Stimulated activated CD4-positive, alpha-beta T cell treated with anti-CD3 and anti-CD28 coated beads, TNF-alpha, amount 100 ng/mL, for 24 hours (primary cell): Measurements from ENCODE around the gene CYP17A1.
A peak's percentile ranks its signal among the peaks of the same experiment; 100 is the strongest.

ENCODE experiments used
- DNase-seq, 3 experiments: peaks; one replicate each; pipeline ENCODE4 v3.0.0-alpha.2; 2020; ENCODE audit warnings: low read depth in 3 of 3

Gene CYP17A1

DNA sequence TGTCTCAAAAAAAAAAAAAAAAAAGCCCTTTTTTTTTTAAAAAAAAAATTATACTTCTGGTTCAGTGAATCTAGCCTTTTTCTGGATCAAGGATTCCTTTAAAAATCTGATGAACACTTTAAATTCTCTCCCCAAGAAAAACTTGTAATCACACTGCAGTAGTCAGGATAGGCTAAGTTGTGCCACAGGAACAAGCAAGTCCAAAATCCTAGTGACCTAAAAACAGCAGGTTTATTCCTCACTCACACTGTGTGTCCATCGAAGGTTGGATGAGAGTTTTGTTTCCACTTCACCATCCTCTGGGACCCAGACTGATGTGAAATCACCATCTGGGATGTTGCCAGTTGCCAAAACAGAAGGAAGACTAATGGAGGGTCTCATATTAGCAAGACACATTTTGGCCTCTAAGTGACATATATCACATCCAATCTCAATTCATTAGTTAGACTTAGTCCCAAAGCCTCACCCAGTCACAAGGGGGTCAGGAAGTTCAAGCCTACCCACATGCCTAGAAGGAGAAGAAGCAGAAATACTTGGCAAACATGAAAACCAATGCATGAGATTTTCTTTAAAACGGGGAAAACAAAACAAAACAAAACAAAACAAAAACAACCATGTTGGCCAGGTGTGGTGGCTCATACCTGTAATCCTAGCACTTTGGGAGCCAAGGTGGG, 32.7 kb downstream of the CYP17A1 start:
- no peak for DNase-seq

GRCh38 chr10:102802920-102803534, 34.2 kb downstream of the CYP17A1 start:
- DNase-seq, result peak in 1 of 3 experiments; percentile 5

DNA sequence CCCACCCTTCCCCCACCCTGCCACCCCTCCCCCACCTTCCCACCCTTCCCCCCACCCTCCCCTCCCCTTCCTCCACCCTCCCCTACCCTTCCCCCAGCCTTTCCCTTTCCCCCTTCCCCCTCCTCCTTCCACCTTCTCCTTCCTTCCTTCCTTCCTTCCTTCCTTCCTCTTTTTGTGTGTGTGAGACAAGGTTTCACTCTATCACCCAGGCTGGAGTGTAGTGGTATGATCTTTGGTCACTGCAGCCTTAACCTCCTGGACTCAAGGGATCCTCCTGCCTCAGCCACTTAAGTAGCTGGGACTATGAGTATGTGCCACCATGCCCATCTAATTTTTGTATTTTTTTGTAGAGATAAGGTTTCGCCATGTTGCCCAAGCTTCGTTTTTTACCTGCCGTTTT, 35.2 kb downstream of the CYP17A1 start:
- no peak for DNase-seq

GRCh38 chr10:102801496-102801895, 35.7 kb downstream of the CYP17A1 start:
- no peak for DNase-seq

DNA sequence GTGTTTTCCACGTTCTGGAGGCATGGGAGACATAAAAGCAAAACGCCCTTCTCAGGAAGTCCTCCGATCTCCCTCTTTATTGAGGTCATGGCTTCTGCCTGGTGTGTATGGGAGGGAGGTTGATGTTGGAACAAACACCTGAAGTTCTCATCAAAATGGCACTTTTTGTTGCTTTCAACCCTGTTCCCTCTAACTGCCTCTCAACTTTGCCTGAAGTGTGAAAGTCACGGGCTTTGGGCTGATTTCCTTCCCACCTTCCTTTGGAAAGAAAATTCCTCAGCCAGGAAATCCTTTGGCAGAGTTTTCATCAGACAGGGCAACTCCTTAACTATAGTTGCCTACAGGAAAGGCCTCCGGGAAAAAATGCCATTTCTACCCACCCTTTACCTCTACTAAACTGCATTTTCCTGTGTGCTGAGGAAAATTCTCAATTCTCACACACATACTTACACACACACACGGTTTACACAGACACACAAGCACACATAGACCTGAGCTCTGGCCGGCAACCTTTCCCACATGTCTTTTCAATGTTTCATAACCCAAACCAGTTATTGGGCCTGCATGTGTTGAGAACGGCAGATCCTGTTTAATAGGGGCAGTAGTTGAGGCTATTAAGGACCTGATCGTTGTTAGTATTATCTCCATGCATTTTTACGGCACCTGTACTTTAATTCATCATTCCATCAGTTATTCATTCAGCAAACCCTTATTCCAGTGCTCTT, 36.4 kb downstream of the CYP17A1 start:
- no peak for DNase-seq

GRCh38 chr10:102799691-102800471, 37.3 kb downstream of the CYP17A1 start:
- DNase-seq, result no peak

GRCh38 chr10:102796407-102797176, 40.6 kb downstream of the CYP17A1 start:
- DNase-seq, result peak in 2 of 3 experiments; percentile 21 to 61

DNA sequence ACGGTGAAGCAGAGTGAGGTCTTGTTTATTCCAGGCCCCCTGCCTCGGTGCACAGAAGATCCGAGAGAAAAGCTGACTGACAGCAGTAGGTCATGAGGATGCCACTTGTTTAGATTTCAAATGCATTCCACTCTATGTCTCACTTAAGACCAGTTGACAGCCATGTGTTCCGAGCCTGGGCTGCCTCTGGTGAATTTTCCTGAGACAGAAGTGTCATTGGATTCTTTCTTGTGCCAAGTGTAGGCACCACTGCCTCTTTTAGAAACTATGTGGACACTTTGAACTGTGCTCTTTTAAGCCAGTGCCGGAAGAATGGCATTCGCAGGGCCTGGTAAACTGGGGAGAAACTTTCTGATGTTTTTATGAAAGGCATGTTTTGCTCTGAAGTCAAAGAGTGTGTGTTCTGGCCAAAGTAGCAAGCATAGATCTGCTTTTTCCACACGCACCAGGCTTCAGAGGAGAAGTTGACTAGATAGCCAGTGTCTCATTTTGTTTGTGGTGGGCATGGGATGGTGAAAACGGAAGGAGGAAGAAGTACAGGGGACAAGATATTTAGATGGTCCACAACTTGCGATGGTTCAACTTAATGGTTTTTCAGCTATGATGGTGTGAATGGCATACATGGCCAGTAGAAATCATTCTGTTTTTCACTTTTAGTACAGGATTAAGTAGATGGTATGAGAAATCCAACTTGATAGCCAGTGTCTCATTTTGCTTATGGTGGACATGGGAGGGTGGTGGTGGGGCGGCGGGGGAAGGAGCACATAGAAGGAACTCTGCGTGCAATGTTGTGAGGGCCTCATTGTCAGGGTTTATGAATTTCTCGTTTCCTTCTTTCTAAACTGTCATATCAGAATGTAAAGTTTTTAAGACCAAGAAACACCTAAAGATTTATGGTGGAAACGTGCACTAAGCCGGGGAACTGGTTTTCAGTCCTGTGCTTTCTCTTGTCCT, 41.5 kb downstream of the CYP17A1 start:
- no peak for DNase-seq

GRCh38 chr10:102791754-102792395, 45.3 kb downstream of the CYP17A1 start:
- no peak for DNase-seq

DNA sequence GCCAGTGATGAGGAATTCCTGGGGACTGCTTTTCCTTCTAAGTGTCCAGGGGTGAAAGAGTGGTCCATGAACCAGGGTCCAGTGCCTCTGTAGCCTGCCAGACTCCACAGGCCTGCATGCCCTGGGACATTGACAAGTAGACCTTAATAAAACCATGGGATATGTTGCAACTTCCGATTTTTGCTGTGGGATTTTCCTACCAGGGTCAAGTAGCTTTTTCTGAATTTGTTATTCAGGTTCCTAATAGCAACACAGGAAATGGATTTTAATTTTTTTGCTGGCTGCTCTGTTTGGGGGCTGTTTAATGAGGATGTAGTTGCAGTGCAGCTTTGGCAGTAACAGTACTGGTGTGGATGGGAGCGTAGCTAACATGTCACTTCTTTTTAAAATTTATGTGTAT, 51.4 kb downstream of the CYP17A1 start:
- DNase-seq, result no peak

DNA sequence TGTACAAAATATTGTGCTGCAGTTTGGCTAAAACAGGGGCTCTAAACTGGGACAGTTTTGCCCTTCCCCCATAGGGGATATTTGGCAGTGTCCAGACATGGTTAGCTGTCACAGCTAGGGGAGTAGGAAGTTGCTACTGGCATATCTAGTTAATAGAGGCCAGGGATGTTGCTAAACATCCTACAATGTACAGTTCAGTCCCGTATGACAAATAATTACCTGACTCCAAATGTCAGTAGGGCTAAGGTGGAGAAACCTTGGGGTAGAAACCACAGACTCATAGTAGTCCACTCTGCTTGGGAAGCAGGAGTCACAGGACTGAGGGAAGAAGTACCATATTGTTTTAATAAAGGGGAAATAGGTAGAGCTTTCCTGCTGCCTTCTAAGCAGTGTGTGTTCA, 53.6 kb downstream of the CYP17A1 start:
- DNase-seq, result no peak

- DNase-seq, result no peak
Measured at GRCh38 chr10:102782673-102783551, 54.3 kb downstream of the CYP17A1 start.

GRCh38 chr10:102781921-102782557, 55.2 kb downstream of the CYP17A1 start:
- no peak for DNase-seq

GRCh38 chr10:102781090-102781920, 55.9 kb downstream of the CYP17A1 start:
- DNase-seq, result no peak
